Epithelial cell of esophagus (primary cell): ENCODE results near the gene CFAP299.
"Not testable (repeated sequence)": the region's sequence is repeated elsewhere in the genome, so short reads cannot be mapped to it uniquely, and the experiment has no call there.

Experiments
- DNase-seq: peaks from one replicate; pipeline ENCODE4 v3.0.0; 2010; ENCODE audit warnings: low read depth
- H3K4me3 ChIP-seq: 2 replicates; pipeline ENCODE4 v1.5.1; 2011; ENCODE audit warnings: mild to moderate bottlenecking, low read length, control low read depth
- CTCF ChIP-seq: IDR thresholded peaks from 2 replicates; pipeline ENCODE4 v1.5.1; 2011; ENCODE audit warnings: low read depth, mild to moderate bottlenecking, low read length, control low read depth, inconsistent platforms; ENCODE audit not compliant: insufficient read depth; ENCODE audit errors: missing control alignments

The CFAP299 gene

GRCh38 chr4:80425124-80426100, 89.9 kb downstream of the CFAP299 start:
- no peak for DNase-seq
- no peak for TF ChIP-seq CTCF
- no peak overlapping the region for H3K4me3 ChIP-seq

GRCh38 chr4:80431203-80431965, 95.9 kb downstream of the CFAP299 start:
- DNase-seq: no peak
- TF ChIP-seq CTCF: no peak
- no peak overlapping the region for H3K4me3 ChIP-seq

GRCh38 chr4:80434238-80434637, 98.7 kb downstream of the CFAP299 start:
- no peak for TF ChIP-seq CTCF
- no peak for DNase-seq
- no peak overlapping the region for H3K4me3 ChIP-seq

- no peak for DNase-seq
- no peak overlapping the region for H3K4me3 ChIP-seq
- no peak for TF ChIP-seq CTCF
Observed at GRCh38 chr4:80438016-80438415, 102.5 kb downstream of the CFAP299 start.

GRCh38 chr4:80439294-80440061, 103.9 kb downstream of the CFAP299 start:
- H3K4me3 ChIP-seq: not testable (repeated sequence)
- DNase-seq: peak; percentile 49

GRCh38 chr4:80446248-80446647, 110.7 kb downstream of the CFAP299 start:
- DNase-seq: no peak
- H3K4me3 ChIP-seq: no peak overlapping the region
- no peak for TF ChIP-seq CTCF

GRCh38 chr4:80446664-80447063, 111.1 kb downstream of the CFAP299 start:
- TF ChIP-seq CTCF: no peak
- DNase-seq: peak; percentile 58
- no peak overlapping the region for H3K4me3 ChIP-seq
